Spleen (tissue), 7 donors: Measurements from ENCODE around the gene AP1G2.

Experiments used
- CTCF ChIP-seq, 11 experiments: fragments of 200-600 bp in 7 of 11; fragments of 450-650 bp in 4 of 11; sonication (generic) in 4 of 11; IDR thresholded peaks in 8 of 11; conservative IDR thresholded peaks in 3 of 11; 1 replicate in 7 of 11; 2 replicates in 4 of 11; pipeline versions ENCODE4 v1.4.0 to v1.8.0; 2016 to 2021; ENCODE audit warnings: antibody characterized with exemption in 11 of 11, inconsistent platforms in 4 of 11, mild to moderate bottlenecking in 1 of 11
- POLR2AphosphoS5 ChIP-seq, 3 donors: sonication (generic); formaldehyde crosslinking; IDR thresholded peaks; one replicate each; pipeline ENCODE4 v1.5.1; 2017; ENCODE audit warnings: antibody characterized with exemption in 3 of 3
- donor health status: DM: no; HTN: no; CAD: no; lungs with moderate emphysema.
- donor health status: DM: no; HTN: no; CAD: no.
- donor health status: DM: no; HTN: no; CAD: no.

- TF ChIP-seq POLR2AphosphoS5 (IDR thresholded peaks at IDR 0.05) = no peak
- TF ChIP-seq CTCF (IDR thresholded peaks at IDR 0.05 in 8 of 11, conservative IDR thresholded peaks at IDR 0.05 in 3 of 11) = no peak
Measured at GRCh38 chr14:23520899-23521533, 46.6 kb downstream of the AP1G2 start.
